Neural cell (in vitro differentiated cells): Measurements from ENCODE around the gene TENT5C. TPM values are rescaled to one million over a fixed set of nuclear protein-coding genes. Genes with fewer than 3 reads are reported as not detected.

Experiments
- H2AFZ ChIP-seq: fragments of 200-600, 300-800 bp; sonication (generic), shearing (Covaris generic); 2 replicates; pipeline ENCODE4 v1.6.0; 2014; ENCODE audit warnings: low read depth, mild to moderate bottlenecking, antibody characterized with exemption, low read length, moderate library complexity
- H3F3A ChIP-seq: fragments of 200-600 bp; shearing (Covaris generic); 2 replicates; pipeline ENCODE4 v1.6.1; 2016; ENCODE audit warnings: mild to moderate bottlenecking, moderate library complexity, mixed read lengths, antibody characterized with exemption, low read length; ENCODE audit not compliant: insufficient read depth, poor library complexity, severe bottlenecking
- H3K27ac ChIP-seq: fragments of 200-600, 300-800 bp; sonication (generic), shearing (Covaris generic); 2 replicates; pipeline ENCODE4 v1.5.1; 2014; ENCODE audit warnings: mild to moderate bottlenecking, low read length, moderate library complexity
- H3K27me3 ChIP-seq: fragments of 300-800, 200-600 bp; sonication (generic), shearing (Covaris generic); 2 replicates; pipeline ENCODE4 v1.6.0; 2014; ENCODE audit warnings: mild to moderate bottlenecking, low read depth, low read length, moderate library complexity; ENCODE audit not compliant: insufficient read depth
- H3K36me3 ChIP-seq: fragments of 300-800, 200-600 bp; sonication (generic), shearing (Covaris generic); 2 replicates; pipeline ENCODE4 v1.5.1; 2014; ENCODE audit warnings: mild to moderate bottlenecking, antibody characterized with exemption, low read length, moderate library complexity; ENCODE audit not compliant: insufficient read depth
- H3K4me2 ChIP-seq: fragments of 300-800, 200-600 bp; sonication (generic), shearing (Covaris generic); 2 replicates; pipeline ENCODE4 v1.6.0; 2014; ENCODE audit warnings: mild to moderate bottlenecking, low read length
- H3K4me3 ChIP-seq: fragments of 300-800, 200-600 bp; sonication (generic), shearing (Covaris generic); 2 replicates; pipeline ENCODE4 v1.5.1; 2014; ENCODE audit warnings: mild to moderate bottlenecking, low read length, moderate library complexity
- H3K79me2 ChIP-seq: fragments of 200-600 bp; shearing (Covaris generic); replicated peaks from 2 replicates; pipeline ENCODE4 v1.6.0; 2014; ENCODE audit warnings: mild to moderate bottlenecking, low read length, moderate library complexity; ENCODE audit not compliant: insufficient read depth
- H3K9ac ChIP-seq: fragments of 300-800, 200-600 bp; sonication (generic), shearing (Covaris generic); 2 replicates; pipeline ENCODE4 v1.6.1; 2016; ENCODE audit warnings: mild to moderate bottlenecking, low read length, mixed read lengths
- H3K9me2 ChIP-seq: fragments of 200-600 bp; shearing (Covaris generic); 2 replicates; pipeline ENCODE4 v1.6.1; 2016; ENCODE audit warnings: mild to moderate bottlenecking, low read length, mixed read lengths; ENCODE audit not compliant: insufficient read depth
- H3K9me3 ChIP-seq: fragments of 200-600, 300-800 bp; sonication (generic), shearing (Covaris generic); 2 replicates; pipeline ENCODE4 v1.6.1; 2016; ENCODE audit warnings: mild to moderate bottlenecking, mixed run types, low read length, moderate library complexity, mixed read lengths
- H4K20me1 ChIP-seq: fragments of 200-600 bp; shearing (Covaris generic); 2 replicates; pipeline ENCODE4 v1.6.1; 2016; ENCODE audit warnings: mild to moderate bottlenecking, mixed run types; ENCODE audit not compliant: insufficient read depth
- EP300 ChIP-seq: fragments of 450-650 bp; conservative IDR thresholded peaks from 2 replicates; pipeline ENCODE4 v1.6.1; 2014; ENCODE audit warnings: antibody characterized with exemption, mild to moderate bottlenecking, moderate library complexity; ENCODE audit not compliant: poor library complexity, severe bottlenecking
- EZH2 ChIP-seq: fragments of 200-600, 300-800 bp; shearing (Covaris generic), sonication (generic); IDR thresholded peaks from 2 replicates; pipeline ENCODE4 v1.6.1; 2014; ENCODE audit warnings: antibody characterized with exemption, low read length, borderline replicate concordance, mild to moderate bottlenecking; ENCODE audit not compliant: insufficient read depth, poor library complexity, severe bottlenecking
- MXI1 ChIP-seq: fragments of 450-650 bp; conservative IDR thresholded peaks from 2 replicates; pipeline ENCODE4 v1.6.1; 2014; ENCODE audit warnings: antibody characterized with exemption, mild to moderate bottlenecking; ENCODE audit not compliant: poor library complexity, severe bottlenecking
- POLR2AphosphoS5 ChIP-seq: IDR thresholded peaks from 2 replicates; pipeline ENCODE4 v1.6.1; 2012
- RAD21 ChIP-seq: fragments of 450-650 bp; conservative IDR thresholded peaks from 2 replicates; pipeline ENCODE4 v1.6.1; 2014; ENCODE audit warnings: antibody characterized with exemption, mild to moderate bottlenecking, moderate library complexity
- SMC3 ChIP-seq: fragments of 450-650 bp; conservative IDR thresholded peaks from 2 replicates; pipeline ENCODE4 v1.6.1; 2014; ENCODE audit warnings: antibody characterized with exemption, mild to moderate bottlenecking, moderate library complexity; ENCODE audit not compliant: poor library complexity
- TAF1 ChIP-seq: IDR thresholded peaks from 2 replicates; pipeline ENCODE4 v1.6.1; 2012; ENCODE audit warnings: low read depth
- polyA plus RNA-seq: library from polyadenylated mRNA; depleted of rRNA; stranded (reverse); fragments of >200 nt; gene quantifications from 2 replicates; pipeline ENCODE4 v1.2.3, GENCODE V29; 2014
- TF ChIP-seq, protein P1 (sequence below): fragments of 450-650 bp; IDR thresholded peaks from 2 replicates; pipeline ENCODE4 v1.5.1; 2014; ENCODE audit warnings: antibody characterized with exemption, mild to moderate bottlenecking, moderate library complexity; ENCODE audit not compliant: poor library complexity, severe bottlenecking
- TF ChIP-seq, protein P2 (sequence below): IDR thresholded peaks from 2 replicates; pipeline ENCODE4 v1.6.1; 2012; ENCODE audit warnings: borderline replicate concordance

The TENT5C gene
- polyA plus RNA-seq, 1 donor from 2014 or later: 0.05 TPM

DNA sequence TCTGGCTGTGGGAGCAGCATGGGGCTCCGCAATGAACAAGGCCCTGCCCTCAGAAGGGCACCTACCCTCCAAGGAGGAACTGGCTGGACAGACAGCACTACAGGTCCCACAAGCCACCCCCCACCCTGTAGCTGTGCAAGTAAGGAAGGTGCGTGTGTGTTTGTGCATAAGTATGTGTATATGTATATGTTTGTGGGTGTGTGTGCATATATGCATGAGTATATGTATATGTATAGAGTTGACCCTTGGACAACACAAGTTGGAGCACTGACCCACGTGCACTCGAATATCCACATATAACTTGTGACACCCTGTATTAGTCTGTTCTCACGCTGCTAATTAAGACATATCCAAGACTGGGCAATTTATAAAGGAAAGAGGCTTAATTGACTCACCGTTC is 22.6 kb upstream of the TENT5C start:
- no peaks in the 10 kb centered on the region for H3K36me3 ChIP-seq
- no peaks in the 10 kb centered on the region for H3K27me3 ChIP-seq
- no peaks in the 10 kb centered on the region for H4K20me1 ChIP-seq
- no peak overlapping the region for H3K4me3 ChIP-seq
- H3K9me2 ChIP-seq: no peaks in the 10 kb centered on the region
- H3K9ac ChIP-seq: no peak overlapping the region
- H3K9me3 ChIP-seq: no peaks in the 10 kb centered on the region
- no peak overlapping the region for H3K4me2 ChIP-seq
- TF ChIP-seq, protein P1, sequence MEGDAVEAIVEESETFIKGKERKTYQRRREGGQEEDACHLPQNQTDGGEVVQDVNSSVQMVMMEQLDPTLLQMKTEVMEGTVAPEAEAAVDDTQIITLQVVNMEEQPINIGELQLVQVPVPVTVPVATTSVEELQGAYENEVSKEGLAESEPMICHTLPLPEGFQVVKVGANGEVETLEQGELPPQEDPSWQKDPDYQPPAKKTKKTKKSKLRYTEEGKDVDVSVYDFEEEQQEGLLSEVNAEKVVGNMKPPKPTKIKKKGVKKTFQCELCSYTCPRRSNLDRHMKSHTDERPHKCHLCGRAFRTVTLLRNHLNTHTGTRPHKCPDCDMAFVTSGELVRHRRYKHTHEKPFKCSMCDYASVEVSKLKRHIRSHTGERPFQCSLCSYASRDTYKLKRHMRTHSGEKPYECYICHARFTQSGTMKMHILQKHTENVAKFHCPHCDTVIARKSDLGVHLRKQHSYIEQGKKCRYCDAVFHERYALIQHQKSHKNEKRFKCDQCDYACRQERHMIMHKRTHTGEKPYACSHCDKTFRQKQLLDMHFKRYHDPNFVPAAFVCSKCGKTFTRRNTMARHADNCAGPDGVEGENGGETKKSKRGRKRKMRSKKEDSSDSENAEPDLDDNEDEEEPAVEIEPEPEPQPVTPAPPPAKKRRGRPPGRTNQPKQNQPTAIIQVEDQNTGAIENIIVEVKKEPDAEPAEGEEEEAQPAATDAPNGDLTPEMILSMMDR: no peak
- H2AFZ ChIP-seq: no peak overlapping the region
- H3K27ac ChIP-seq: no peak overlapping the region
- no peaks in the 10 kb centered on the region for H3K79me2 ChIP-seq
- H3F3A ChIP-seq: no peaks in the 10 kb centered on the region

DNA sequence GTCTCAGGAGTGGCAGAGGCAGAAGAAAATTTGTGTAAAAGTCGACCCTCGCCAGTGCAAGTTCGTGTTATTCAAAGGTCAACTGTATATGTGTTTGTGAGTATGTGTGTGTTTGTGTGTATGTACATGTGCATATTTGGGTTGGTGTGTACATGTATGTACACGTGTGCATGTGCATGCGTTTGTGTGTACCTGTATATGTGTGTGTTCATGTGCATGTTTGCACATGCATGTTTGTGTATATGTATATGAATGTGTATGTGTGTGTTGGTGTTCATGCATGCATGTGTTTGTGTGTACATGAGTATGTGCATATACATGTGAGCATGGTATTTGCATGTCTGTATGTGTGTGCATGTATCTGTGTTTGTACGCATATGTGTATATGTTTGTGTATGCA is 21.7 kb upstream of the TENT5C start:
- H3K27ac ChIP-seq: no peak overlapping the region
- no peak overlapping the region for H3K4me3 ChIP-seq
- no peak overlapping the region for H3K4me2 ChIP-seq
- H3K36me3 ChIP-seq: no peaks in the 10 kb centered on the region
- no peaks in the 10 kb centered on the region for H3F3A ChIP-seq
- no peaks in the 10 kb centered on the region for H3K27me3 ChIP-seq
- H2AFZ ChIP-seq: no peak overlapping the region
- H4K20me1 ChIP-seq: no peaks in the 10 kb centered on the region
- no peaks in the 10 kb centered on the region for H3K9me3 ChIP-seq
- H3K9me2 ChIP-seq: no peaks in the 10 kb centered on the region
- TF ChIP-seq RAD21 (no peak), MXI1 (no peak), POLR2AphosphoS5 (no peak), EP300 (no peak), SMC3 (no peak), TAF1 (no peak), EZH2 (no peak)
- TF ChIP-seq, protein P1: no peak
- TF ChIP-seq, protein P2, sequence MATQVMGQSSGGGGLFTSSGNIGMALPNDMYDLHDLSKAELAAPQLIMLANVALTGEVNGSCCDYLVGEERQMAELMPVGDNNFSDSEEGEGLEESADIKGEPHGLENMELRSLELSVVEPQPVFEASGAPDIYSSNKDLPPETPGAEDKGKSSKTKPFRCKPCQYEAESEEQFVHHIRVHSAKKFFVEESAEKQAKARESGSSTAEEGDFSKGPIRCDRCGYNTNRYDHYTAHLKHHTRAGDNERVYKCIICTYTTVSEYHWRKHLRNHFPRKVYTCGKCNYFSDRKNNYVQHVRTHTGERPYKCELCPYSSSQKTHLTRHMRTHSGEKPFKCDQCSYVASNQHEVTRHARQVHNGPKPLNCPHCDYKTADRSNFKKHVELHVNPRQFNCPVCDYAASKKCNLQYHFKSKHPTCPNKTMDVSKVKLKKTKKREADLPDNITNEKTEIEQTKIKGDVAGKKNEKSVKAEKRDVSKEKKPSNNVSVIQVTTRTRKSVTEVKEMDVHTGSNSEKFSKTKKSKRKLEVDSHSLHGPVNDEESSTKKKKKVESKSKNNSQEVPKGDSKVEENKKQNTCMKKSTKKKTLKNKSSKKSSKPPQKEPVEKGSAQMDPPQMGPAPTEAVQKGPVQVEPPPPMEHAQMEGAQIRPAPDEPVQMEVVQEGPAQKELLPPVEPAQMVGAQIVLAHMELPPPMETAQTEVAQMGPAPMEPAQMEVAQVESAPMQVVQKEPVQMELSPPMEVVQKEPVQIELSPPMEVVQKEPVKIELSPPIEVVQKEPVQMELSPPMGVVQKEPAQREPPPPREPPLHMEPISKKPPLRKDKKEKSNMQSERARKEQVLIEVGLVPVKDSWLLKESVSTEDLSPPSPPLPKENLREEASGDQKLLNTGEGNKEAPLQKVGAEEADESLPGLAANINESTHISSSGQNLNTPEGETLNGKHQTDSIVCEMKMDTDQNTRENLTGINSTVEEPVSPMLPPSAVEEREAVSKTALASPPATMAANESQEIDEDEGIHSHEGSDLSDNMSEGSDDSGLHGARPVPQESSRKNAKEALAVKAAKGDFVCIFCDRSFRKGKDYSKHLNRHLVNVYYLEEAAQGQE: no peak
- no peaks in the 10 kb centered on the region for H3K79me2 ChIP-seq
- H3K9ac ChIP-seq: no peak overlapping the region
